A549 (cell line): ENCODE data around the gene SUGCT. TPM values are rescaled to one million over a fixed set of nuclear protein-coding genes. Genes with fewer than 3 reads are reported as not detected.
A peak's percentile ranks its signal among the peaks of the same experiment; 100 is the strongest.

ENCODE experiments used
- ATAC-seq, 2 experiments: fragments of 200-7000 bp in 1 of 2; fragments of >200 bp in 1 of 2; cut with Nextera tagmentation in 1 of 2; cut with Tn5 transposase in 1 of 2; 3 replicates each; pipeline versions ENCODE4 v1.8.0 to v1.9.1; 2018 to 2020; ENCODE audit warnings: mild to moderate bottlenecking in 1 of 2, moderate library complexity in 1 of 2
- CTCF ChIA-PET: fragments of 300-600 bp; sonication (Branson Sonifier 250); formaldehyde crosslinking; extraction: SDS; loops from one replicate; lab custom pipeline; 2021; ENCODE audit warnings: antibody characterized with exemption, inconsistent platforms; lab: Yijun Ruan, JAX
- POLR2A ChIA-PET: fragments of 350-600 bp; formaldehyde crosslinking; extraction: SDS; loops from one replicate; lab custom pipeline; 2021; ENCODE audit warnings: antibody characterized with exemption, inconsistent platforms; lab: Yijun Ruan, JAX
- DNase-seq, 2 experiments: peaks; one replicate each; pipeline versions ENCODE4 v3.0.0 to v3.0.0-alpha.2; 2011 to 2016; ENCODE audit warnings: low read depth in 1 of 2, low spot score in 1 of 2
- FAIRE-seq: peaks from 2 replicates; lab custom pipeline; 2011; peaks lifted over from hg19 to GRCh38; lab: Jason Lieb, UNC
- H3K27ac ChIP-seq, 2 experiments: fragments of >200 bp; sonication (Bioruptor Twin); formaldehyde crosslinking; 3 replicates each; pipeline ENCODE4 v1.5.1; 2016 to 2017
- H3K4me1 ChIP-seq: fragments of >200 bp; sonication (Bioruptor Twin); formaldehyde crosslinking; 3 replicates; pipeline ENCODE4 v1.6.1; 2016
- H3K4me2 ChIP-seq: fragments of >200 bp; sonication (Bioruptor Twin); formaldehyde crosslinking; 3 replicates; pipeline ENCODE4 v1.6.1; 2016
- H3K4me3 ChIP-seq: fragments of >200 bp; sonication (Bioruptor Twin); formaldehyde crosslinking; 3 replicates; pipeline ENCODE4 v1.5.1; 2016
- H3K9me3 ChIP-seq: fragments of >200 bp; sonication (Bioruptor Twin); formaldehyde crosslinking; 3 replicates; pipeline ENCODE4 v1.6.1; 2016
- CBX2 ChIP-seq: fragments of 200-600 bp; sonication (generic); IDR thresholded peaks from 2 replicates; pipeline ENCODE4 v1.6.1; 2016; ENCODE audit warnings: low read depth, mild to moderate bottlenecking, borderline replicate concordance
- CBX8 ChIP-seq: fragments of 200-600 bp; sonication (generic); IDR thresholded peaks from 2 replicates; pipeline ENCODE4 v1.6.1; 2016
- CHD2 ChIP-seq: fragments of 150-350 bp; IDR thresholded peaks from 2 replicates; pipeline ENCODE4 v1.6.1; 2014; ENCODE audit warnings: low read length; ENCODE audit not compliant: partially characterized antibody
- EHF ChIP-seq: fragments of 250-450 bp; sonication (Bioruptor Pico); IDR thresholded peaks from 2 replicates; pipeline ENCODE4 v1.5.0; 2020; ENCODE audit warnings: mild to moderate bottlenecking
- EHMT2 ChIP-seq: fragments of 200-600 bp; sonication (generic); IDR thresholded peaks from 2 replicates; pipeline ENCODE4 v1.6.1; 2016; ENCODE audit warnings: antibody characterized with exemption, low read depth, mild to moderate bottlenecking, moderate library complexity
- ELK1 ChIP-seq: fragments of 150-350 bp; IDR thresholded peaks from 2 replicates; pipeline ENCODE4 v1.6.1; 2014; ENCODE audit warnings: low read depth, mild to moderate bottlenecking, low read length
- FOSB ChIP-seq: fragments of 250-450 bp; sonication (Bioruptor Pico); IDR thresholded peaks from 2 replicates; pipeline ENCODE4 v1.5.0; 2020; ENCODE audit warnings: mild to moderate bottlenecking, moderate library complexity
- FOSL2 ChIP-seq, 2 experiments: fragments of 450-650 bp in 1 of 2; fragments of >200 bp in 1 of 2; sonication (Bioruptor Twin) in 1 of 2; formaldehyde crosslinking; IDR thresholded peaks; 2 replicates each; pipeline versions ENCODE4 v1.5.0 to v1.6.1; 2016 to 2020; ENCODE audit warnings: mild to moderate bottlenecking in 1 of 2, moderate library complexity in 1 of 2
- FOXS1 ChIP-seq: fragments of 250-450 bp; sonication (Bioruptor Pico); IDR thresholded peaks from 2 replicates; pipeline ENCODE4 v1.5.0; 2020; ENCODE audit warnings: mild to moderate bottlenecking, moderate library complexity
- HDAC2 ChIP-seq: fragments of 200-600 bp; sonication (generic); IDR thresholded peaks from 2 replicates; pipeline ENCODE4 v1.6.1; 2016
- HOXB5 ChIP-seq: fragments of 250-450 bp; sonication (Bioruptor Pico); IDR thresholded peaks from 2 replicates; pipeline ENCODE4 v1.5.0; 2020; ENCODE audit warnings: mild to moderate bottlenecking, moderate library complexity
- JUNB ChIP-seq: fragments of >200 bp; sonication (Bioruptor Twin); formaldehyde crosslinking; IDR thresholded peaks from 2 replicates; pipeline ENCODE4 v1.6.1; 2016
- KDM1A ChIP-seq: fragments of 200-600 bp; sonication (generic); IDR thresholded peaks from 2 replicates; pipeline ENCODE4 v1.6.1; 2016; ENCODE audit warnings: low read depth, mild to moderate bottlenecking
- KDM5A ChIP-seq: fragments of 200-600 bp; sonication (generic); IDR thresholded peaks from 2 replicates; pipeline ENCODE4 v1.6.1; 2016; ENCODE audit warnings: antibody characterized with exemption, mild to moderate bottlenecking
- MAFK ChIP-seq: fragments of 450-650 bp; IDR thresholded peaks from 2 replicates; pipeline ENCODE4 v1.6.1; 2014; ENCODE audit not compliant: partially characterized antibody
- MAZ ChIP-seq: fragments of 150-350 bp; IDR thresholded peaks from 2 replicates; pipeline ENCODE4 v1.6.1; 2014; ENCODE audit warnings: antibody characterized with exemption, low read depth, low read length, borderline replicate concordance
- NFE2L2 ChIP-seq: fragments of 150-350 bp; conservative IDR thresholded peaks from 2 replicates; pipeline ENCODE4 v1.6.1; 2014; ENCODE audit warnings: low read length
- NPAS2 ChIP-seq: fragments of 250-450 bp; sonication (Bioruptor Pico); IDR thresholded peaks from 2 replicates; pipeline ENCODE4 v1.8.0; 2022; ENCODE audit warnings: mild to moderate bottlenecking, moderate library complexity, borderline replicate concordance
- NR3C1 ChIP-seq: fragments of >200 bp; sonication (Bioruptor Twin); formaldehyde crosslinking; IDR thresholded peaks from 3 replicates; pipeline ENCODE4 v1.6.1; 2017
- RAD21 ChIP-seq, 2 experiments: fragments of >200 bp in 1 of 2; sonication (Bioruptor Twin) in 1 of 2; formaldehyde crosslinking in 1 of 2; IDR thresholded peaks in 1 of 2; conservative IDR thresholded peaks in 1 of 2; 2 replicates in 1 of 2; 3 replicates in 1 of 2; pipeline ENCODE4 v1.6.1; 2012 to 2018; ENCODE audit warnings: inconsistent platforms in 1 of 2
- RCOR1 ChIP-seq: fragments of 150-350 bp; IDR thresholded peaks from 2 replicates; pipeline ENCODE4 v1.6.1; 2014; ENCODE audit warnings: antibody characterized with exemption, low read length, low read depth
- RFX5 ChIP-seq: fragments of 450-650 bp; IDR thresholded peaks from 2 replicates; pipeline ENCODE4 v1.7.1; 2014; ENCODE audit warnings: antibody characterized with exemption, mild to moderate bottlenecking, moderate library complexity
- TP53 ChIP-seq: fragments of 250-450 bp; sonication (Bioruptor Pico); IDR thresholded peaks from 2 replicates; pipeline ENCODE4 v1.5.0; 2021; ENCODE audit warnings: mild to moderate bottlenecking, moderate library complexity
- ZC3H11A ChIP-seq: fragments of 450-650 bp; IDR thresholded peaks from 2 replicates; pipeline ENCODE4 v1.6.1; 2014; ENCODE audit warnings: antibody characterized with exemption, mild to moderate bottlenecking
- ZNF302 ChIP-seq: fragments of 250-450 bp; sonication (Bioruptor Pico); IDR thresholded peaks from 2 replicates; pipeline ENCODE4 v1.9.0; 2021; ENCODE audit warnings: inconsistent platforms, mild to moderate bottlenecking, moderate library complexity
- WGBS: methylation state at CpG from one replicate; pipeline ENCODE4 v1.1.6; 2017; ENCODE audit errors: missing lambda C conversion rate; 5-methylcytosine and 5-hydroxymethylcytosine counted together
- polyA plus RNA-seq, 4 experiments: library from polyadenylated mRNA; depleted of rRNA in 3 of 4; stranded (reverse); fragments of >200 nt; fragmentation: RNase III in 1 of 4; extraction: RNeasy Plus Mini Kit Qiagen cat#74134 plus additional on column Dnase treatment in 1 of 4; gene quantifications; 2 replicates in 3 of 4; 3 replicates in 1 of 4; pipeline ENCODE4 v1.2.3, GENCODE V29; 2011 to 2017
- TF ChIP-seq, protein P1 (sequence below): fragments of >200 bp; sonication (Bioruptor Twin); formaldehyde crosslinking; IDR thresholded peaks from 2 replicates; pipeline ENCODE4 v1.6.1; 2016
- TF ChIP-seq, protein P2 (sequence below): fragments of >200 bp; sonication (Bioruptor Twin); formaldehyde crosslinking; IDR thresholded peaks from 3 replicates; pipeline ENCODE4 v1.6.1; 2016
- TF ChIP-seq, protein P3 (sequence below): IDR thresholded peaks from 2 replicates; pipeline ENCODE4 v1.6.1; 2012; ENCODE audit warnings: low read depth, borderline replicate concordance

SUGCT gene
- polyA plus RNA-seq, 2 of the 4 experiments (the other 2 are of a cell fraction), result 1.4 to 1.6 TPM

GRCh38 chr7:40697653-40698052, 562.8 kb downstream of the SUGCT start:
- no peak for FAIRE-seq
- Histone ChIP-seq H3K4me1 (no peaks in the 10 kb centered on the region), H3K4me3 (no peak overlapping the region), H3K4me2 (no peak overlapping the region), H3K9me3 (no peaks in the 10 kb centered on the region), H3K27ac (no peak overlapping the region)
- ATAC-seq, result no peak
- 18% methylated on average over 4 of the region's 4 CpGs for WGBS
- ChIA-PET CTCF (no interaction called here), POLR2A (no interaction called here)
- no peak for DNase-seq
- TF ChIP-seq JUNB (no peak), CHD2 (no peak), TP53 (no peak), NPAS2 (CRISPR knock-in tag) (no peak), FOXS1 (CRISPR knock-in tag) (no peak), NFE2L2 (no peak), CBX8 (no peak), KDM5A (no peak), ELK1 (no peak), MAFK (no peak), MAZ (no peak), FOSB (CRISPR knock-in tag) (no peak), ZC3H11A (no peak), RFX5 (no peak), RAD21 (conservative IDR thresholded peaks at IDR 0.05 in 1 of 2, IDR thresholded peaks at IDR 0.05 in 1 of 2) (no peak)
- TF ChIP-seq, protein P1, sequence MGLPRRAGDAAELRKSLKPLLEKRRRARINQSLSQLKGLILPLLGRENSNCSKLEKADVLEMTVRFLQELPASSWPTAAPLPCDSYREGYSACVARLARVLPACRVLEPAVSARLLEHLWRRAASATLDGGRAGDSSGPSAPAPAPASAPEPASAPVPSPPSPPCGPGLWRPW, result no peak
- TF ChIP-seq, protein P2, sequence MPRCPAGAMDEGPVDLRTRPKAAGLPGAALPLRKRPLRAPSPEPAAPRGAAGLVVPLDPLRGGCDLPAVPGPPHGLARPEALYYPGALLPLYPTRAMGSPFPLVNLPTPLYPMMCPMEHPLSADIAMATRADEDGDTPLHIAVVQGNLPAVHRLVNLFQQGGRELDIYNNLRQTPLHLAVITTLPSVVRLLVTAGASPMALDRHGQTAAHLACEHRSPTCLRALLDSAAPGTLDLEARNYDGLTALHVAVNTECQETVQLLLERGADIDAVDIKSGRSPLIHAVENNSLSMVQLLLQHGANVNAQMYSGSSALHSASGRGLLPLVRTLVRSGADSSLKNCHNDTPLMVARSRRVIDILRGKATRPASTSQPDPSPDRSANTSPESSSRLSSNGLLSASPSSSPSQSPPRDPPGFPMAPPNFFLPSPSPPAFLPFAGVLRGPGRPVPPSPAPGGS, result no peak

- WGBS, result 7% methylated on average over 6 of the region's 6 CpGs
- H3K27ac ChIP-seq, result no peak overlapping the region
- no peak for TF ChIP-seq EHF (CRISPR knock-in tag)
- no peak for TF ChIP-seq RCOR1
- no peak for TF ChIP-seq FOSL2 (IDR thresholded peaks at IDR 0.05)
- TF ChIP-seq FOSL2 (CRISPR knock-in tag; IDR thresholded peaks at IDR 0.05), result peak; percentile 28; the same call in 1 of the 2 replicates
- no peak overlapping the region for H3K4me3 ChIP-seq
- CTCF ChIA-PET, result no interaction called here
- DNase-seq, result no peak
- H3K4me2 ChIP-seq, result no peak overlapping the region
- ATAC-seq, result no peak
- POLR2A ChIA-PET, result no interaction called here
- H3K4me1 ChIP-seq, result no peaks in the 10 kb centered on the region
- H3K9me3 ChIP-seq, result no peaks in the 10 kb centered on the region
- no peak for FAIRE-seq
Measured at GRCh38 chr7:40698214-40698920, 563.6 kb downstream of the SUGCT start.

- Histone ChIP-seq H3K4me1 (no peaks in the 10 kb centered on the region), H3K27ac (no peak overlapping the region), H3K4me3 (no peak overlapping the region), H3K4me2 (no peak overlapping the region), H3K9me3 (no peaks in the 10 kb centered on the region)
- ATAC-seq, result no peak
- WGBS, result 5% methylated on average over 1 of the region's 1 CpG
- no peak for DNase-seq
- TF ChIP-seq ZNF302 (CRISPR knock-in tag) (no peak), CBX2 (no peak), KDM1A (no peak), NFE2L2 (no peak), EHMT2 (no peak), HDAC2 (no peak), TP53 (no peak), HOXB5 (CRISPR knock-in tag) (no peak), NR3C1 (no peak)
- TF ChIP-seq, protein P3, sequence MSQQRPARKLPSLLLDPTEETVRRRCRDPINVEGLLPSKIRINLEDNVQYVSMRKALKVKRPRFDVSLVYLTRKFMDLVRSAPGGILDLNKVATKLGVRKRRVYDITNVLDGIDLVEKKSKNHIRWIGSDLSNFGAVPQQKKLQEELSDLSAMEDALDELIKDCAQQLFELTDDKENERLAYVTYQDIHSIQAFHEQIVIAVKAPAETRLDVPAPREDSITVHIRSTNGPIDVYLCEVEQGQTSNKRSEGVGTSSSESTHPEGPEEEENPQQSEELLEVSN, result no peak
- TF ChIP-seq, protein P2, result no peak
- CTCF ChIA-PET, result no interaction called here
- no peak for FAIRE-seq
- POLR2A ChIA-PET, result no interaction called here
Measured at GRCh38 chr7:40698921-40699260, 564.1 kb downstream of the SUGCT start.
